Measurements from ENCODE around the gene FER1L5.
A peak's percentile ranks its signal among the peaks of the same experiment; 100 is the strongest.
"Not testable (repeated sequence)": the region's sequence is repeated elsewhere in the genome, so short reads cannot be mapped to it uniquely, and the experiment has no call there.

Gene FER1L5

GRCh38 chr2:96636551-96637171, 5.9 kb upstream of the FER1L5 start:
- DNase-seq (ENCODE audit: low spot score) = no peak

- DNase-seq (ENCODE audit: low spot score) = peak; percentile 78
These were observed 5.0 kb upstream of the FER1L5 start for GRCh38 chr2:96637385-96638143.

GRCh38 chr2:96638144-96639121, 4.1 kb upstream of the FER1L5 start, which contains the start of gene KANSL3:
KANSL3 (minus strand) TSS chr2:96638312; CDS start chr2:96637135, 1,177 bp downstream.
- DNase-seq (ENCODE audit: low spot score) = peak; percentile 93

- no peak for DNase-seq (ENCODE audit: low spot score)
These were observed 5.1 kb downstream of the FER1L5 start for GRCh38 chr2:96647681-96648080.

- DNase-seq (ENCODE audit: low spot score) = no peak
These were observed 5.9 kb downstream of the FER1L5 start for GRCh38 chr2:96648306-96648930.

GRCh38 chr2:96649342-96649741, 6.8 kb downstream of the FER1L5 start:
- DNase-seq (ENCODE audit: low spot score) = no peak

- DNase-seq (ENCODE audit: low spot score) = no peak
These were observed 9.2 kb downstream of the FER1L5 start for GRCh38 chr2:96651793-96652192.

GRCh38 chr2:96654791-96655190, 12.2 kb downstream of the FER1L5 start:
- DNase-seq (ENCODE audit: low spot score) = not testable (repeated sequence)

- DNase-seq (ENCODE audit: low spot score) = no peak
These were observed 13.0 kb downstream of the FER1L5 start for GRCh38 chr2:96655526-96655925.

- DNase-seq (ENCODE audit: low spot score) = no peak
These were observed 14.0 kb downstream of the FER1L5 start for GRCh38 chr2:96656540-96656939.

GRCh38 chr2:96661324-96661723, 18.8 kb downstream of the FER1L5 start:
- no peak for DNase-seq (ENCODE audit: low spot score)

- DNase-seq (ENCODE audit: low spot score) = no peak
These were observed 19.8 kb downstream of the FER1L5 start for GRCh38 chr2:96662360-96662759.

GRCh38 chr2:96663177-96663576, 20.6 kb downstream of the FER1L5 start:
- DNase-seq (ENCODE audit: low spot score) = no peak

- no peak for DNase-seq (ENCODE audit: low spot score)
These were observed 21.3 kb downstream of the FER1L5 start for GRCh38 chr2:96663829-96664228.

GRCh38 chr2:96664366-96664925, 21.9 kb downstream of the FER1L5 start:
- DNase-seq (ENCODE audit: low spot score) = no peak

- DNase-seq (ENCODE audit: low spot score) = no peak
These were observed 22.6 kb downstream of the FER1L5 start for GRCh38 chr2:96665083-96665569.

GRCh38 chr2:96665717-96666116, 23.2 kb downstream of the FER1L5 start:
- DNase-seq (ENCODE audit: low spot score) = not testable (repeated sequence)

- DNase-seq (ENCODE audit: low spot score) = no peak
These were observed 26.2 kb downstream of the FER1L5 start for GRCh38 chr2:96668771-96669170.

- DNase-seq (ENCODE audit: low spot score) = no peak
These were observed 27.1 kb downstream of the FER1L5 start for GRCh38 chr2:96669539-96670215.

GRCh38 chr2:96679848-96680247, 37.3 kb downstream of the FER1L5 start:
- no peak for DNase-seq (ENCODE audit: low spot score)
